AG09319 (cell line): ENCODE data around the gene PCDHB16.
"Not testable (repeated sequence)": the region's sequence is repeated elsewhere in the genome, so short reads cannot be mapped to it uniquely, and the experiment has no call there.

Experiments used
- DNase-seq: peaks from one replicate; pipeline ENCODE4 v3.0.0-alpha.2; 2010; ENCODE audit warnings: low read depth; ENCODE audit errors: extremely low read depth
- CTCF ChIP-seq: IDR thresholded peaks from 2 replicates; pipeline ENCODE4 v1.5.1; 2011; ENCODE audit warnings: low read depth, mild to moderate bottlenecking, inconsistent platforms, low read length, moderate library complexity

Gene PCDHB16

DNA sequence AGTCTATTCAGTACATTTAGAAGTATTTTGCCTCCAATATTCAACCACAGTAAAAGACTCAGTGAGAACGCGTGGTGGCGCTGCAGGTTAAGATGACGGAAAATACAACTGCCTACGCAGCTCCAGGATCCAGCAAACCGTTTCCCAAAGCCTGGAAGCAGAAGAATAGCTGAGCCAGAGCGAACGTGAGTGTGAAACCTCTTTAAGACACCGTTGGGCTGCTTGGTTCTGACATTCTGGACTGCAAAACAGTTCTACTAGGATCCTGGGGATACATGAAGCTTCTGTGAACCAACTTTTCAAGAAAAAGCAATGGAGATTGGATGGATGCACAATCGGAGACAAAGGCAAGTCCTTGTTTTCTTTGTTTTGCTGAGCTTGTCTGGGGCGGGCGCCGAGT, at the start of gene PCDHB16:
Gene PCDHB16, plus strand, starts transcription at position 140 of the 400 bp plus-strand sequence. Its CDS starts 173 bp downstream, at position 313.
- TF ChIP-seq CTCF: peak; percentile 6; the same call in 1 of the 2 replicates
- DNase-seq: no peak

DNA sequence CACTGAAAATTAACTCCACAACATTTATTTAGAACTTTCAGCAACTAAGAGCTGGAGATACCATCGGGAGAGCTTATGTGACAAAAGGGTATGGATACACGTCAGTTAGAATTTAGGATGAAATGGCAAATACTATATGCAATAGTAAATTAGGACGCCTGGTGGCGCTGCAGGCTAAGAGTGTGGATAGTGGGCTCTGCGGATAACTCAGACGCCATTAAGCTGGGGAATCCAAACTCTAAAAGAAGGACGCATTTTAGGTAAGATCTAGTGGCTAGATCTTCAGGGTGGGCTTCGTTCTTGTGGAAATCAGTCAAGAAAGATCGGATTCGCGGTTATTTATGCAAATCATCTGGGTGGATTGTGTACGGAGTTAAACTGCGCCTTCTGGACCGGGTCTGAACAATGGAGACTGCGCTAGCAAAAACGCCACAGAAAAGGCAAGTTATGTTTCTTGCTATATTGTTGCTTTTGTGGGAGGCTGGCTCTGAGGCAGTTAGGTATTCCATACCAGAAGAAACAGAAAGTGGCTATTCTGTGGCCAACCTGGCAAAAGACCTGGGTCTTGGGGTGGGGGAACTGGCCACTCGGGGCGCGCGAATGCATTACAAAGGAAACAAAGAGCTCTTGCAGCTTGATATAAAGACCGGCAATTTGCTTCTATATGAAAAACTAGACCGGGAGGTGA, 47.0 kb upstream of the PCDHB16 start, which contains the start of gene PCDHB5:
Gene PCDHB5, plus strand, starts transcription at position 177 of the 688 bp plus-strand sequence. Its CDS starts 229 bp downstream, at position 406.
- no peak for DNase-seq
- peak; percentile 9 for TF ChIP-seq CTCF

DNA sequence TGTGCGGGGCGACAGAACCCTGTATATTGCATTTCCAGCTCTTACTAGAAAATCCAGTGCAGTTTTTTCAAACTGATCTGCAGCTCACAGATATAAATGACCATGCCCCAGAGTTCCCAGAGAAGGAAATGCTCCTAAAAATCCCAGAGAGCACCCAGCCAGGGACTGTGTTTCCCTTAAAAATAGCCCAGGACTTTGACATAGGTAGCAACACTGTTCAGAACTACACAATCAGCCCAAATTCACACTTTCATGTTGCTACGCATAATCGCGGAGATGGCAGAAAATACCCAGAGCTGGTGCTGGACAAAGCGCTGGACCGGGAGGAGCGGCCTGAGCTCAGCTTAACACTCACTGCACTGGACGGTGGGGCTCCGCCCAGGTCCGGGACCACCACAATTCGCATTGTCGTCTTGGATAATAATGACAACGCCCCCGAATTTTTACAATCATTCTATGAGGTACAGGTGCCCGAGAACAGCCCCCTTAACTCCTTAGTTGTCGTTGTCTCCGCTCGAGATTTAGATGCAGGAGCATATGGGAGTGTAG, 46.4 kb upstream of the PCDHB16 start:
- DNase-seq: no peak
- no peak for TF ChIP-seq CTCF

DNA sequence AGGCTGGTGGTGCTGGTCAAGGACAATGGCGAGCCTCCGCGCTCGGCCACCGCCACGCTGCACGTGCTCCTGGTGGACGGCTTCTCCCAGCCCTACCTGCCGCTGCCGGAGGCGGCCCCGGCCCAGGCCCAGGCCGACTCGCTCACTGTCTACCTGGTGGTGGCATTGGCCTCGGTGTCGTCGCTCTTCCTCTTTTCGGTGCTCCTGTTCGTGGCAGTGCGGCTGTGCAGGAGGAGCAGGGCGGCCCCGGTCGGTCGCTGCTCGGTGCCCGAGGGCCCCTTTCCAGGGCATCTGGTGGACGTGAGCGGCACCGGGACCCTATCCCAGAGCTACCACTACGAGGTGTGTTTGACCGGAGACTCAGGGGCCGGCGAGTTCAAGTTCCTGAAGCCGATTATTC, 44.8 kb upstream of the PCDHB16 start:
- not testable (repeated sequence) for DNase-seq

DNA sequence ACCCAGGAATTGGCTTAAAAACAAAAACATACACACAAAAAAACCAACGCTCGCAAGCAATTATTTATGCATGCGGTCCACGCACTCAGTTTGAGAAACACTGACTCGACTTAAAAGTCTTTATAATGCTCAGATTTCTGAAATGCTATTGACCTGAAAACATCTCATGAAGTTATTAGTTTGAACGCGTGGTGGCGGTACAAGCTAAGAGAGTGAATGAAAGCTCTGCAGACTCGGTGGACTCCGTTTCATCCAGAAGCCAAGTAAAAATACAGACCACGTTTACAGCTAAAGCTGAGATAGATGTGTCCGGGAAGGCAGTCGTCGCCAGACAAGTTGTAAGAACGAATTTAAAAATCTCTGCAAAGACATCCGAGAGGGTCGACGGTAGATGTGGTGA, 32.4 kb upstream of the PCDHB16 start, which contains the start of gene PCDHB6:
Gene PCDHB6, plus strand, starts transcription at position 246 of the 400 bp plus-strand sequence. CDS start 201 bp downstream, outside the sequence.
- DNase-seq: no peak
- no peak for TF ChIP-seq CTCF

DNA sequence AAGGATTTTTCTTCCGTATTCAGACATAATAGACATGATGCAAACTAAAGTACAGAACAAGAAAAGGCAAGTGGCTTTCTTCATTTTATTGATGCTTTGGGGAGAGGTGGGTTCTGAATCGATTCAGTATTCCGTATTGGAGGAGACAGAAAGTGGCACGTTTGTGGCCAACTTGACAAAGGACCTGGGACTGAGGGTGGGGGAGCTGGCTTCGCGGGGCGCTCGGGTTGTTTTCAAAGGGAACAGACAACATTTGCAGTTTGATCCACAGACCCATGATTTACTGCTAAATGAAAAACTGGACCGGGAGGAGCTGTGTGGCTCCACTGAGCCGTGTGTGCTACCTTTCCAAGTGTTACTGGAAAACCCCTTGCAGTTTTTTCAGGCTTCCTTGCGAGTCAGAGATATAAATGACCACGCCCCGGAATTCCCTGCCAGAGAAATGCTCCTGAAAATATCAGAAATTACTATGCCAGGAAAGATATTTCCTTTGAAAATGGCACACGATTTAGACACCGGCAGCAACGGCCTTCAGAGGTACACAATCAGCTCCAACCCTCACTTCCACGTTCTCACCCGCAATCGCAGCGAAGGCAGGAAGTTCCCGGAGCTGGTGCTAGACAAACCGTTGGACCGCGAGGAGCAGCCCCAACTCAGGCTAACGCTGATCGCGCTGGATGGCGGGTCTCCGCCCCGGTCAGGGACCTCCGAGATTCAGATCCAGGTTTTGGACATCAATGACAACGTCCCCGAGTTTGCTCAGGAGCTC, 31.8 kb upstream of the PCDHB16 start:
- TF ChIP-seq CTCF: no peak
- no peak for DNase-seq

DNA sequence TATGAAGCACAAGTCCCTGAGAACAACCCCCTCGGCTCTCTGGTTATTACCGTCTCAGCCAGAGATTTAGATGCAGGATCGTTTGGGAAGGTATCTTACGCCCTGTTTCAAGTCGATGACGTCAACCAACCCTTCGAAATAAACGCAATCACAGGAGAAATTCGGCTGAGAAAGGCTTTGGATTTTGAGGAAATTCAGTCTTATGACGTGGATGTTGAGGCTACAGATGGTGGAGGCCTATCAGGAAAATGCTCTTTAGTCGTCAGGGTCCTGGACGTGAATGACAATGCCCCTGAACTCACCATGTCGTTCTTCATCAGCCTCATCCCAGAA, 31.2 kb upstream of the PCDHB16 start:
- no peak for TF ChIP-seq CTCF
- DNase-seq: no peak

DNA sequence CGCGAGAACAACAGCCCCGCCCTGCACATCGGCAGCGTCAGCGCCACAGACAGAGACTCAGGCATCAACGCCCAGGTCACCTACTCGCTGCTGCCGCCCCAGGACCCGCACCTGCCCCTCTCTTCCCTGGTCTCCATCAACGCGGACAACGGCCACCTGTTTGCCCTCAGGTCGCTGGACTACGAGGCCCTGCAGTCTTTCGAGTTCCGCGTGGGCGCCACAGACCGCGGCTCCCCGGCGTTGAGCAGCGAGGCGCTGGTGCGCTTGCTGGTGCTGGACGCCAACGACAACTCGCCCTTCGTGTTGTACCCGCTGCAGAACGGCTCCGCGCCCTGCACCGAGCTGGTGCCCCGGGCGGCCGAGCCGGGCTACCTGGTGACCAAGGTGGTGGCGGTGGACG, 30.6 kb upstream of the PCDHB16 start:
- not testable (repeated sequence) for DNase-seq

GRCh38 chr5:141152096-141152495, 30.1 kb upstream of the PCDHB16 start:
- not testable (repeated sequence) for DNase-seq
